ENCODE measurements around the gene TARBP1.
"Not testable (repeated sequence)": the region's sequence is repeated elsewhere in the genome, so short reads cannot be mapped to it uniquely, and the experiment has no call there.

The TARBP1 gene

DNA sequence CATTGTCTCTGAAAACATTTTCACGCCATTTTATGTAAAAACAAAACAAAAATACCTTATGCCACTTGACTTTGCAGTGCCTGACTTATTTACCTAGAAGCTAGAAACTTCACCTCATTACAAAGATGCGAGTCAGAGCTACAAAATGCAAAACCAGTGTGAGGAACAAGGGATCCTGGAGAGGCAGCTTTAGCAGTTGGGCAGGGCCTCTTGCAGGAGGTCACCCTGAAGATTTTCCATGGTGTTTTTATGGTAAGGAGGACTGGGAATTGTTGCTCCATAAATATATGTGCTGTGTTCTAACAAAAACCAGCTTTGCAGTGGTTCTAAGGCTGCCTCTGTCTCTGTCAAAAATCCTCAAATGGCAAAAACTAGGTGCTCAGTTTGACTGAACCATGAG lies 36.4 kb upstream of the TARBP1 start:
- no peak for TF ChIP-seq ZFX (IDR thresholded peaks at IDR 0.05)
- no peak overlapping the region for H3K27ac ChIP-seq

DNA sequence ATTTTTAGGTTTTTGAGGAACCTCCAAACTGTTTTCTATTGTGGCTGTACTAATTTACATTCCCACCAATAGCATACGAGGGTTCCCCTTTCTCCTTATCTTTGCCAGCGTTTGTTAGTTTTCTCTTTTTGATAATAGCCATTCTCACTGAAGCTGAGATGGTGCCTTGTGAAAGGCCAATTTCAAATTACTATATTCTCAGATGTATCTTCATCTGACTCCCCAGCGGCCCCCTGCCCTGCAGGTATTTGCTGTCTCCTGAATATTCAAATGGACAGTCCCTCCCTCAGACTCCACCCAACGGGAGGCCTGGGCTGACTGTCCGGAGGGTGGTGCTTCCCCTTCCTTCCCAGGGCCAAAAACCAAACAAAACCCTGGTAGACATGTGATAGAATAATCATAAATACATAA lies 33.5 kb upstream of the TARBP1 start:
- TF ChIP-seq, protein P1, sequence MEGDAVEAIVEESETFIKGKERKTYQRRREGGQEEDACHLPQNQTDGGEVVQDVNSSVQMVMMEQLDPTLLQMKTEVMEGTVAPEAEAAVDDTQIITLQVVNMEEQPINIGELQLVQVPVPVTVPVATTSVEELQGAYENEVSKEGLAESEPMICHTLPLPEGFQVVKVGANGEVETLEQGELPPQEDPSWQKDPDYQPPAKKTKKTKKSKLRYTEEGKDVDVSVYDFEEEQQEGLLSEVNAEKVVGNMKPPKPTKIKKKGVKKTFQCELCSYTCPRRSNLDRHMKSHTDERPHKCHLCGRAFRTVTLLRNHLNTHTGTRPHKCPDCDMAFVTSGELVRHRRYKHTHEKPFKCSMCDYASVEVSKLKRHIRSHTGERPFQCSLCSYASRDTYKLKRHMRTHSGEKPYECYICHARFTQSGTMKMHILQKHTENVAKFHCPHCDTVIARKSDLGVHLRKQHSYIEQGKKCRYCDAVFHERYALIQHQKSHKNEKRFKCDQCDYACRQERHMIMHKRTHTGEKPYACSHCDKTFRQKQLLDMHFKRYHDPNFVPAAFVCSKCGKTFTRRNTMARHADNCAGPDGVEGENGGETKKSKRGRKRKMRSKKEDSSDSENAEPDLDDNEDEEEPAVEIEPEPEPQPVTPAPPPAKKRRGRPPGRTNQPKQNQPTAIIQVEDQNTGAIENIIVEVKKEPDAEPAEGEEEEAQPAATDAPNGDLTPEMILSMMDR (conservative IDR thresholded peaks at IDR 0.05): no peak
- TF ChIP-seq ZFX (IDR thresholded peaks at IDR 0.05): no peak
- no peak overlapping the region for H3K27ac ChIP-seq

DNA sequence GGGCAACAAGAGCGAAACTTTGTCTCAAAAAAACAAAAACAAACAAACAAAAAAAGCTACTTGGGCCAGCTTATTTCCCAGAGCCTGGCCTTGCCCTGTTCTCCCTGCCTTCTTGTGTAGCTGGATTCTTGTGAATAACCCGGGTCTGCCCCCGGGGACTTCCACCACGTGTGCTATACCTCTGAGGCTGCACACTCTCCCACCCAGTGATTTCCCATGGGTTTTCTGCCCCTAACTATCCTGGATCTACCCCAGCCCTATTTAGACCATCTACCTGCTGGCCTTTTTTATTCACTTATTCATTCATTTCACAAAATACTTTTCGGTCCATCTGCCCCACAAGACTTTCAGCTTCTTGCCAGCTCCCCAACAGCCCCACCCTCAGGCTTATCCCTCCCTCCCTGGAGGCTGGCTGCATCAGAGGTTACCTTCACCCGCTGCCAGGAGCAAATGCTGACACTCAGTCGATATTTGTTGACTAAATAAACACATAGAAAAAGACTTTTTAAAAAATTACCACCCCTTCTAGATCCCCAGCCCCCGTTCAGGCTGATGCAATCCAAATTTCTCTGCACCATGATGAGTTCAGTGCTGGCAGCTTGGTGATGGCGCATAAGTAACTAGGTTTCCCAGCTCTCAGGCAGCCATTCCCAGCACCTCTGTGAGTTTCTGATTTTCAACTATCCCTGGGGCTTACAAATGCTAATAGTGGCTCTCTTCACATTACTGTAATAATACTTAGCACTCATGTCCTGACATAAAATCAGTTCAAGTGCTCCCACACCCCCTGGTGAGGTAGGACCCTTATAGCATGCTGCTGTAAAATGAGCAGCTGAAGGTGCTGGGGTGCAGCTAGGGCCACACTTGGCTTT lies 30.7 kb upstream of the TARBP1 start:
- TF ChIP-seq, protein P1 (conservative IDR thresholded peaks at IDR 0.05): no peak
- TF ChIP-seq ZFX (IDR thresholded peaks at IDR 0.05): no peak
- no peak overlapping the region for H3K27ac ChIP-seq

DNA sequence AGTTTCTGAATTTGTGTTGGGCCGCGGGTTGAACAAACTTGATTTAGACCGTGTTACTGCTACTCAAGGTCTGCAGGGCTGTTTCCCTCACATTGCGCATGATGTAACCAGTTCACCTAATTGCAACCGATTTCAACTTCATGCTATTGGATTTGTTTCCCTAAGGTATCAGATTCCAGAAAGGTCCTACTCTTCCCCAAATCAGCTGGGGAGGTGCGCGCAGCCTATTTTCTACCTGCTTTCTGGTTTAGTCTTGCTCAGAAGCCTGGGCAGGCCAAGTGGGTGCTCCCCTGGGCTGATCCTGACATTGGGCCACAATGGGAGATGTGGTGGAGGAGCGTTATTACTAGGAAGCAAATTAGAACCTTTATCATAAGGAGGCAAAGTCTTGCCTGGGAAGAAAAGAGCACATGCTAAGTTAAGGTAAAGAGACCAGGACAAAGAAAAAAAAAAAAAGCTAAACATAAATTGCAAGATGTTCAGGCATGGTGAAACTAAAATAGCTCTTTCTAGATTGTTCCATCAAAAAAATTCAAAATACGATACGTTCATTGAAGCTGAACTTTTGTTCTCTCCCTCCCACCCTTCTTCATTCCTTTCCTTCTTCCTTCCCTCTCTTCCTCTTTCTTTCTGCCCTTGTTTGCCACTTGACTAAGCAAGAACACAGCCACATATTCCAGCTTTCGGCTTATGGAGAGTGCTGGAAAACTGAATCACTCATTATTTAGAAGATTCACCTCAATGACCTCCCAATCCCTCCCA lies 28.8 kb upstream of the TARBP1 start:
- no peak overlapping the region for H3K27ac ChIP-seq
- TF ChIP-seq, protein P1 (conservative IDR thresholded peaks at IDR 0.05): no peak
- no peak for TF ChIP-seq ZFX (IDR thresholded peaks at IDR 0.05)

DNA sequence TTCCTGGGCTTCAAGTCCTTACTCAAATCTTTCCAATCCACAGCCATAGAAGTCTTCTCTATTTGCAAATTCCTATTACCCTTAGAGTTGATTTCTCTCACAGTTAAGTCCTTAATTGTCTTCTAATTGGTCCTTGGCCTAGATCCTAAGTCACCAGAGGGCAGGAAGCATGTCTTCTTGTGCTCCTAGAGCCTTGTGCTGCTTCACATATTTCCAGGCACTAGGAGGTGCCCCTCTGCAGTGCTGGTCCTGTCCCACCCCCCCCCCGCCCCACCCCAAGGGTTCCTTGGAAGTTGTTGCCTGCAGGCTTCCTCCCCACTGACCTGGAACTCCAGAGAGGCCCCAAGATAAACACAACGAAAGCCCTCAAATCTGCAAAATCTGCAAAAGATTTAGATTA lies 28.1 kb upstream of the TARBP1 start:
- no peak overlapping the region for H3K27ac ChIP-seq
- TF ChIP-seq, protein P1 (conservative IDR thresholded peaks at IDR 0.05): no peak
- no peak for TF ChIP-seq ZFX (IDR thresholded peaks at IDR 0.05)

DNA sequence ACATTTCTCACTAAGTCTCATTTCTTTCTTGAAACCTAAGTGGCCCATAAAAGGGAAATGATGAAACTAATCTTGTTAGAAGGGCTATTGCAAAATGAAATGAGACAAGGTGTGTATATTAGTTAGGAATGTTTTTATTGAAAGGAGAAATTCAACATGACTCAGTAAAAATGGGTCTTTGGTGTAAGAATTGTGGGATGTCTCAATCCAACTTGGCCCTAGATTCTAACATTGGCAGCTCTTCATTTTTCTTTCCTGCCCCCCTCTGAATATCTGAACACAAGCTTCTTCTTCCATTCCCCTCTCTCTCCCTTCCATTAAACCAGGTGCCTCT lies 26.8 kb upstream of the TARBP1 start:
- H3K27ac ChIP-seq: no peak overlapping the region
- TF ChIP-seq ZFX (IDR thresholded peaks at IDR 0.05): no peak
- TF ChIP-seq, protein P1 (conservative IDR thresholded peaks at IDR 0.05): no peak

DNA sequence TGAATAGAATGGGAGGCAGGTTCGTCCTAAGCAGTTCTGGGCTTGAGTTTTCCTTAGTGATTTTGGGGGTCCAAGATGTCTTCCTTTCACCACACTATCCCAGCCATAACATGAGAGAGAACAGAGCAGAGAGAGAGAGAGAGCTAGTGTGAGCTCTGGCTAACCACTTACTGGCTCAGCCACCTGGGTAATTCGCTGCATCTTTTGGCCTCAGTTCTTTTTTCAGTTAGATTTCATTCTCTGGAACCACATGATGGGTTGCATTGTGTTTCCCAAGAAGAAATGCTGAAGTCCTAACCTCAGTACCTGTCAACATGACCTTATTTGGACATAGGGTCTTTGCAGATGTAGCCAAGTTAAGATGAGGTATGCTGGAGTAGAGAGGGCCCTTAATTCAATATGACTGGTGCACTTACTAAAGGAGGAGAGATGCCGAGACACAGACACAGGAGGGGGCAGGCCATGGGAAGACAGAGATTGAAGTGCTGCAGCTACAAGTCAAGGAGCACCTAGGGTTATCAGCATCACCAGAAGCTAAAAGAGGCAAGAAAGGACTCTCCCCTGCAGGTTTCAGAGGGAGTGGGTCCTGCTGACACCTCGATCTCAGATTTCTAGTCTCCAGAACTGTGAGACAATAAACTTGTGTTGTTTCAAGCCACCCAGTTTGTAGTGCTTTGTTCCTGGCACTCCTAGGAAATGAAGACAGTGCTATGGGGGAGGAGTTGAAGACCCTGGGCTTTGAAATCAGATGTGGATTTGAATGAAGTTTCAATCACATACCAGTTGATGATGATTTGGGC lies 26.2 kb upstream of the TARBP1 start:
- no peak overlapping the region for H3K27ac ChIP-seq

DNA sequence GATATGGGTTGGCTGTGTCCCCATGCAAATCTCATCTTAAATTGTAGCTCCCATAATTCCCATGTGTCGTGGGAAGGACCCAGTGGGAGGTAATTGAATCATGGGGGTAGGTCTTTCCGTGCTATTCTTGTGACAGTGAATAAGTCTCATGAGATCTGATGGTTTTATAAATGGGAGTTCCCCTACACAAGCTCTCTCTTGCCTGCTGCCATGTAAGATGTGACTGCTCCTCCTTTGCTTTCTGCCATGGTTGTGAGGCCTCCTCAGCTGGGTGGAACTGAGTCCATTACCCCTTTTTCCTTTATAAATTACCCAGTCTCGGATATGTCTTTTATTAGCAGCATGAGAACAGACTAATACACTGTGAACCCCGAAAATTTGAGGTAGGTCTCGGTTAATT lies 25.3 kb upstream of the TARBP1 start:
- not testable (repeated sequence) for H3K27ac ChIP-seq

More for the DNA sequence above, 26.2 kb upstream of the TARBP1 start:
- TF ChIP-seq, protein P1 (conservative IDR thresholded peaks at IDR 0.05): no peak
- TF ChIP-seq ZFX (IDR thresholded peaks at IDR 0.05): no peak
